LNCAP (cell line): ENCODE results near the gene DNAAF8.

Source experiments
- TF ChIP-seq, protein P1 (sequence below): fragments of 450-650 bp; IDR thresholded peaks from 2 replicates; pipeline ENCODE4 v1.5.1; 2017; ENCODE audit warnings: mild to moderate bottlenecking

The DNAAF8 gene

DNA sequence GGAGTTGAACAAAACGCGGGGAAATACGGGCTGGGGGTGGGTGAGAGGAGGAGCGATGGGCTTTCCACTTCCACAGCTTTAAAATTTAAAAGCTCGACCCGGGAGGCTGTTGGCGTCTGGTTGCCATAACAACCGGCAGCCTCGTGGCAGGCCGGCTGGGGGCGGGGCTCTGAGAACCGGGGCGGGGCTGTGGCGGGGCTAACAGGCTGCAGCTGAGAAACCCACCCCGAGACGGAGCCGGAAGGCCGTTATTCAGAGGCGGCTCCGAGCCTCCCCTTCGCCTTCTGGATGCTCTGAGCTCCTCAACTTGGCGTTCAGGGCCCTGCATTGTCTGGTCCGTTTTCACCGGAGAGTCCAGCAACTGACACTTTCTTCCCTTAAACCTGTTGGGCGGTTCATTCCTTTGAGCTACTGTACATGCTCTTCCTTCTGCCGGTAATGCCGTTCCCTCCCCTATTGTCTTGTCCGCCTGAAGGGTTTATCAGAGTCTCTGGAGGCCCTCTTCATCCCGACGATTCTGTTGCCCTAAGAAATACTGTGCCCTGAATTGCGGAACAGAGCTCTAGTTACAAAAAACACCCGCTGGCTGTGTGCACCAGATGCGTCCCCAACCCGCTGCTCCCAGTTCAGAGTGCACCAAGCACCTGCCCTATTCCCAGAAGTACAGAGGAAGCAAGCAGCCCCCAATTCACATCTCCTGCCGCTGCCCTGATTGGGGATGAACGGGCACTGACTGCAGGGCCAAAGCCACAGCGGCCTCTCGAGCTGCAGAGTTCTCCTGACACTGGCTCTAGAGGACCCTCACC, 596 bp downstream of the DNAAF8 start:
- TF ChIP-seq, protein P1, sequence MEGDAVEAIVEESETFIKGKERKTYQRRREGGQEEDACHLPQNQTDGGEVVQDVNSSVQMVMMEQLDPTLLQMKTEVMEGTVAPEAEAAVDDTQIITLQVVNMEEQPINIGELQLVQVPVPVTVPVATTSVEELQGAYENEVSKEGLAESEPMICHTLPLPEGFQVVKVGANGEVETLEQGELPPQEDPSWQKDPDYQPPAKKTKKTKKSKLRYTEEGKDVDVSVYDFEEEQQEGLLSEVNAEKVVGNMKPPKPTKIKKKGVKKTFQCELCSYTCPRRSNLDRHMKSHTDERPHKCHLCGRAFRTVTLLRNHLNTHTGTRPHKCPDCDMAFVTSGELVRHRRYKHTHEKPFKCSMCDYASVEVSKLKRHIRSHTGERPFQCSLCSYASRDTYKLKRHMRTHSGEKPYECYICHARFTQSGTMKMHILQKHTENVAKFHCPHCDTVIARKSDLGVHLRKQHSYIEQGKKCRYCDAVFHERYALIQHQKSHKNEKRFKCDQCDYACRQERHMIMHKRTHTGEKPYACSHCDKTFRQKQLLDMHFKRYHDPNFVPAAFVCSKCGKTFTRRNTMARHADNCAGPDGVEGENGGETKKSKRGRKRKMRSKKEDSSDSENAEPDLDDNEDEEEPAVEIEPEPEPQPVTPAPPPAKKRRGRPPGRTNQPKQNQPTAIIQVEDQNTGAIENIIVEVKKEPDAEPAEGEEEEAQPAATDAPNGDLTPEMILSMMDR: no peak

DNA sequence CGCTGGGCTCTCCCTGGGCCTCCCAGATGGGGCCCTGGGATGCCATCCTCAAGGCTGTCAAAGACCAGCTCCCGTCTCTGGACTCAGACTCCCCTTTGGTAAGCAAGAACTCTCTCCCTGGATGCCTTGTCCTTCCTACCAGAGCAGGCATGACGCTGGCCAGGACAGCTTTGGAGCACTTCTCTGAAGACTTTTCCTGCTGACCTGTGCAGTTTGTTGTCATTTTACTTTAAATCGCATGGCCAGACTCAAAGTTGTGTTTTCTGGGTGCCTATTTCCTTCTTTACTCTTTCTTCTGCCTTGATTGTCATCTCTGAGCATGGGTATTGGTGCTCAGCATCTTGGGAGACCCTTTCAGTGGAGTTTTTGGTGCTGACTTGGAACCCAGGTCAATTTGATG, 2.2 kb downstream of the DNAAF8 start:
- TF ChIP-seq, protein P1: no peak

DNA sequence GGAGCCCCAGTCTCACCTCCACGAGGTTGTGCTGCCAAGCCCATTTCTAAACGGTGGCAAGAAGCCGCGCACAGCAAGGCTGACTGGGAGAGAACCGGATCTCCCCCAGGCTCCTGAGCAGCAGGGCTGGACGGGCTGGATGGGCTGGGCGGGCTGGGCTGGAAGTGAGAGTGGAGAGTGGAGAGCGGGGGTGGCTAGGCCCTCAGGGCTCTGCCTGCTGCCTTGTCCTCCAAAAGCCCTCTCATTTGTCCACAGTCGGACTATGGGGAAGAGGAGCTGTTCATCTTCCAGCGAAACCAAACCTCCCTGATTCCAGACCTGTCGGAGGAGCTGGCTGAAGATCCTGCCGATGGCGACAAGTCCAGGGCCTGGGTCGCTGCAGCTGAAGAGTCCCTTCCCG, 3.2 kb downstream of the DNAAF8 start:
- TF ChIP-seq, protein P1: no peak

DNA sequence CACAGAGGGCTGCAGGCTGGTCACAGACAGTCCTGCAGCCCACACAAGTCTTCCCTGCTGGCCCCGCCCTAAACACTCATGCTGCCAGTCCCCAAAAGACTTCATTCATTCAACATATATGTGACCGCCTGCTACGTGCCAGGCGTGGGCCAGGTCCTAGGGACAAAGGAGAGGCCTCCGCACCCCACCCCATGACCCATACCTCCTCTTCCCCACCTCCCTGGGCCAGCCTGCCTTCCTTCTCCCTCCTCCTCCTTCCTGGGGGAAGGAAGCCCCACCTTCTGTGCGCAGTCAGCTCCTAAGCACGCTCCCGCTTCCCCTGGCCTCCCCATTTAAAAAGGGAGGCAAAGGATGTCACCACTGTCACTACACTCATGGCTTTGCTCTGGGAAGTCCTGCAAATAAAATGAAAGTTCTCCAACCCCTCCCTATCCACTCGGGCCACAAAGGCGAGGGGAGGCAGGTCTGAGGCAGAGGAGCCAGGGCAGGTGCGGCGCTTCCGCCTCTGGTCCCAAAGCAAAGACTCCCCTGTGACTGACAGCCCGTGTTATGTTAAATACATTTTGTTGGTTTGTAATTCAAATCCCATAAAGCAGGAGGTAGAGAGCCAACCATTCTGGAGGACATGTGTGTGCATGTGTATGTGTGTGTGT, 9.0 kb downstream of the DNAAF8 start:
- TF ChIP-seq, protein P1: no peak

DNA sequence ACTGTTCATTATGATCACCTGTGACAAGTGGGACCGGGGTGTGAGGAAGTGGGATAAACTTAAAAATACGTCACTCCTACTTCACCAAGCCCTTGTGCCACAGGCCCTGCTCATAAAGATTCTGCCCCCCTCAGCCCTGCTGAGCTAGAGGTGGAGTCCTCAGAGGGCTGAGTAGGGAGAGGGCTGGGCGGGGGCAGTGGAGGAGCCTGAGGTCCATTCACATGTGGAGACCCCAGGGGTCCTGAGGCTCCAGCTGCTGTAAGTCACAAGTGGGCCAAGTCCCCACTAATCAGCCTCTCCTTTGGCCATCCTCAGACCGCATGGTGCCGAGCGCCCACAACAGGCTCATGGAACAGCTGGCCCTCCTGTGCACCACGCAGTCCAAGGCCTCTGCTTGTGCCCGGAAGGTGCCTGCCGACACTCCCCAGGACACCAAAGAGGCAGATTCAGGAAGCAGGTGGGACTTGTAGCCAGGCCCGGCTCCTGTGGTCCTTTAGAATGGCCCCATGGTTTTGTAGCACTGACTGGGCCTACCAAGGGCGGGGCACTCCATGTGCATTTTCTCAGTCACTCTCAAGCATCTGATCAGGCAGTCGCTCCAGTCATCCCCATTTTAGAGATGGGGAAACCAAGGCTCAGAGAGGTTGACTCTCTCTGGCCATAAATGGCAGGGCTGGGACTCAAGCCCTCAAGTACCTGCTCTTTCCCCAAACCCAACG, 10.4 kb downstream of the DNAAF8 start:
- TF ChIP-seq, protein P1: no peak

DNA sequence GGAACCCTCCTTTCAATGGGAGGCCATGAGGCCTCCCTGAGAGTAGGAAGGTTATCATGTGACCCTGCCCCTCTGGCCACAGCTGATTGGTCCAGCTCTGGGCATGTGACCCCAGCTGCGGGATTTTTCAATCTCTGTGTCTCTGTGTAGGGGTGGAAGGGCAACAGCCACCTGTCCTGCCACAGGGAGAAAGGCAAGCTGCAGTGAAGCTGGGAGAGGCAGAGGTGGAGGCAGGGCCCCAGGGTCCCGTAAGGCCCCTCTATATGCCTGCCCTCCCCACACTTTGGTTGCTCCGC, 10.9 kb downstream of the DNAAF8 start:
- TF ChIP-seq, protein P1: no peak

DNA sequence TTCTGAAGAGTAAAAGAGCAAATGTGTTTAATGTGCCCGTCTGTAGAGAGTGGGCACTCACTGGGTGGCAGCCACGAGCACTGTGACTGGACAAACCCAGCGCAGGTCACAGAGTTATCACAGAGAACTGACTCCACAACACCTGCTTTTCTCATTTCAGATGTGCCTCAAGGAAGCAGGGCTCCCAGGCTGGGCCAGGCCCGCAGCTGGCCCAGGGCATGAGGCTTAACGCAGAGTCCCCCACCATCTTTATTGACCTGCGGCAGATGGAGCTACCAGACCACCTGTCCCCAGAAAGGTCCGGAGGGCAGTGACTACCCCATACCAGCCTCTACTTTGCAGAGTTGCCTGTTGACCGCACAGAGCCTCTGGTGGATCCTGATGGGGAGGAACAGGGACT, 11.9 kb downstream of the DNAAF8 start:
- TF ChIP-seq, protein P1: no peak
